Activated CD4-positive, alpha-beta T cell treated with anti-CD3 and anti-CD28 coated beads, Interleukin-2, Interleukin-4, amounts not matched to agents 100 ng/mL and 50 ng/mL, durations not matched to agents 16 hours and 8 hours (primary cell): ENCODE data around the gene TPST2.
"Not testable (repeated sequence)": the region's sequence is repeated elsewhere in the genome, so short reads cannot be mapped to it uniquely, and the experiment has no call there.

Experiments used
- DNase-seq: peaks from one replicate; pipeline ENCODE4 v3.0.0-alpha.2; 2020; ENCODE audit warnings: low spot score

Gene TPST2

DNA sequence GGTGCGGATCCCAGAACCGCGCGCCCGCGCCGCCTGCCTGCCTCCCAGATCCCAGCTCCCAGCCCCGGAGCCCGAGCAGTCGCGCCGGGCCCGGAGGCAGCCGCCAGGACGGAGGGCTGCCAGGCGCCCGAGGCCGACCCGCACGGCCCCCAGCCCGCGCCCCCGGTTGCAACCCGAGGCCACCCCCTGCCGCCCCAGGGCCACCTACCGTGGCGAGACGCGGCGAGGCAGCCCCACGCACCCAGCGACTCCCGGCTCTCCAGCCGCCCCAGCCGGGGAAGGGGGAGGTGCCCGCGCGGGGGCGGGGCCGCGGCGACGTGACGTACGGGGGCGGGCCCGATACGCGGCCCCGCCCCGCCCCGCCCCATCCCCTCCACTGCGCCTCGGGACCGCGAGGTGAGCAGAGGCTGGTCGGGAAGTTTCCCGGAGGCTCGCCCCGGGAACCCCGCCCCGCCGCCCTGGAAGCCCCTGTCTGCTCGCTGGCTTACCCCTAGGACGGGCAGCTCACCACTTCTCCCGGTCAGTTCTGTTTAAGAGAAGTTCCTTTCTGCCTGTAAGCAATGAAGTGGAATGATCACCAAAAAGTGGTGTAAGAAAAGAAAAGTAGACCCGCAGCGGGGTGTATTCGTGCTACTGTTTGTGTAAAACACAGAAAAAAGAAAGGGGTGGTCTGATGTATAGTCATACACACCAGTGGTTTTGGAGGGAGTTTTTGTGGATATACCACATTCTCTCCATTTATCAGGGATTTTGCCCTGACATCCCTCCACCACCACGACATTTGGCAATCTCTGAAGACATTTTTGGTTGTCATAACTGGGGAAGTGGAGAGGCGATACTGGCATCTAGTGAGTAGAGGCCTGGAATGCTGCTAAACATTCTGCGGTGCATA, at the start of gene TPST2:
TSS of gene TPST2 (minus strand) at position 288 of the 892 bp plus-strand sequence. CDS start 48,502 bp downstream, outside the sequence.
- peak; percentile 72 for DNase-seq

DNA sequence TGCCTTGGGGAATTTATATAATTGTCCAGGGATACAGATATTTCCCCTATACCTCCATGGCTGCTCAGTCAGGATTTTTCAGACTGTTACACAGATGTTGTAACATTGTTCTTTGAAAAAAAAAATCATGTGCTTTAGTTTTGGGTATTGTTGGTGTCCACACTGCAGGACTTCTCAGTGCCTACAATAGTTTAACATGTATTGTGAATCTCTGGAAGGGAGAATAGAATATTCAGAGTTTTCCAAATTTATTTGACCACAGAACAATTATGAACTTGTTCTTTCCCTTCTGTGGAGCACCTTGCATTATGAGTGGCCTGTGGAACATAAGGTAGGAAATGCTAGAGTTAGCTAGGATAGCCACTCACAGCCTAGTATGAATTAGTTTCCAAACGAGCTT, 46.4 kb upstream of the TPST2 start:
- DNase-seq, result no peak

DNA sequence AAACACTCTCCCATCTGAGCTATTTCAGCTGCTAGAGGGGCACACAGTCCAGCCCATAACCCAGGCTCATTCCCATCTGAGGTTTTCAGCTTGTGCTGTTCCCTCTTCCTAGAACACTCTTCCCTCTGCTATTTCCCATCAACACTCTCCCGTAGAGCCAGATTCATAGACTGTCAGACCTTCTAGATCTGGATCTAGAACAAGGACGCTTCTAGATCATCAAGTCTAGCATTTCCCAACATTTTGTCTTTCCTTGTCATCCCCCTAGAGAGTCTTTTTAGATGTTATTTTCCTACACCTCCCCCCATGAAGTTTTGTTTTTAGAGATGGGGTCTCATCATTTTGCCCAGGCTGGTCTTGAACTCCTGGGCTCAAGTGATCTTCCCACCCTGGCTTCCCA, 45.2 kb upstream of the TPST2 start:
- no peak for DNase-seq

DNA sequence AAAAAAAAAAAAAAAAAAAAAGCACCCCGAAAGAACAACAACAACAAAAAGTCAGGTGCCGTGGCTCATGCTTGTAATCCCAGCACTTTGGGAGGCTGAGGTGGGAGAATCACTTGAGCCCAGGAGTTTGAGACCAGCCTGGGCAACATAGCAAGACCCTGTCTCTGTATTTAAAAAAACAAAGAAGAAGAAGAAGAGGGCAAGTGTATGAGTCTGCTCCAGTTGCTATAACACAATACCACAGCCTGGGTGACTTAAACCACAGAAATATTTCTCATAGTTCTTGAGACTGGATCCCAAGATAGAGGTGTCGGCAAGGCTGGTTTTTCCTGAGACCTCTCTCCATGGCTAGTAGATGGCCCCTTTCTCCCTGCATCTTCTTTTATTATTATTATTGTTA, 44.3 kb upstream of the TPST2 start:
- DNase-seq, result no peak

DNA sequence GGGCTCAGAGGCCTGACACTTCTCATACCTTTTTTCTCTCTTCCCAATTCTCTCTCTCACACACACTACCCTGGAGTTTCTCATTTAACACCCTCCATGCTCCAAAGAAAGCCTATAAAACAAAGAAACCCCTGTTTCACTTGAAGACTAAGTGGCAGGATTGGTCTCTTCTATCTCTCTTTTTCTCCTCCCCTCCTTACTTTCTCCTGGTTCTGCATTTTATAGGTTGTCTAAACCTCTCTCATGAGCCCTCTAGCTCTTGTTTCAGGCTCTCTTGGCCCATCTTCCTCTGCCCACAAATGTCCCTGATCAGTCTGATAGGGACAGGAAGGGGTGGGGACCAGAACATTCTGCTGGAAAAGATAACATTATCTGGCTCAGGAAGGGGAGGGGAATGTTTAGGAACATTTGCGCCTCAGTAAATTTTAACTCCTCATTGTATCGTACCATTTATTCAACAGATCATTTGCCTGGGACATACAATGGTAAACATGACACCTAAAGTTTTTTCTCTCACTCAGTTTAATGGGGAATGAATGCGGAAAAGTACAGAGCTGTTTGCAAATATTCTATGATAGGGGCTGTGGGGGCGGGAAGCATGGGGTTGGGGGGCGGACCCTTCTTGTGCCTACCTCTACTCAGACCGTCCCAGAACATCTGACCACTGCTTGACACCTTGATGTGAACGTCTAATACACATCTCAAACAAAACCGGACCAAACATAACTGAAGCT, 42.7 kb upstream of the TPST2 start:
- DNase-seq, result no peak

DNA sequence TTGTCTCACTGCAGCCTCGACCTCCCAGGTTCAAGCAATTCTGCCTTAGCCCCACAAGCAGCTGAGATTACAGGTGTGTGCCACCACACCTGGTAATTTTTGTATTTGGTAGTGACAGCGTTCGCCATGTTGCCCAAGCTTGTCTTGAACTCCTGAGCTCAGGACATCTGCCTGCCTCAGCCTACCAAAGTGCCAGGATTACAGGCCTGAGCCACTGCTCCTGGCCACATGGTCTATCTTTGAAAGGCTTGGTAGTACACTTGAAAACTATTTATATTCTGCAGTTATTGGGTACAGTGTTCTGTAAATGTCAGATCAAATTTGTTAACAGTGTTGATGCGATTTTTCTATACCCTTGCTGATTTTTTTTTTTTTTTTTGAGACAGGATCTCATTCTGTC, 41.4 kb upstream of the TPST2 start:
- no peak for DNase-seq

DNA sequence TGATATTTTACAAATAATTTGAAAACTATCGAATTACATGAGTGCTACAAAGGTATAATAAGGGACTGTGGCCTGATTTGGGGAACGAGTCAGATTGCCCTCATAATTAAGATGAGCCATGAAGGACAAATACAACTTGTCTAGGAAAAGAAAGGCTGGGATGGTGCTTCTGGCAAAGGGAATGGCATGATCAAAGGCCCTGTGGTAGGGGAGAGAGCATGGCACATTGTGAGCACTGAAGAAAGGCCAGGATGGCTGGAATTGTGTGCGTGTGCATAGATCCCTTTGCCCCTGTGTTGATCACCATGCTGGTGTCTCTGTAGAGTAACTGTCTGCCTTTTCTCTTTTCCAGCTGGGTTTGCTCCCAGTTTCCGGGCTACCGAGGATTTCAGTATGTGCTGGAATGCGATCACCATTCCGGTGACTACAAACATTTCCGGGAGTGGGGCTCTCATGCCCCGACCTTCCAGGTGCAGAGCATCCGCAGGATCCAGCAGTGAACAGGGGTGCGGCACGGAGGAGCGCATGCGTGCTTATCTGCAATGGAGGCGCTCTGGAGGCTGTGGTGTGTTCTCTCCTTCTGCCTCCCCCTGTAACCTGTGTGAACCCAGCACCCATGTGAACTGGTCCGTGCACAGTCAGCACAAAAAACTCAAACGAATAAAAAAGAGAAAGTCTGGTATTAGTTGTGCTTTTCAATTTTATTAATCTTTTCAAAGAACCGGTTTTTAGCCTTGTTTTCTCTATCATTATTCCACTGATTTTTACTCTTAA, 40.2 kb upstream of the TPST2 start:
- DNase-seq, result no peak

DNA sequence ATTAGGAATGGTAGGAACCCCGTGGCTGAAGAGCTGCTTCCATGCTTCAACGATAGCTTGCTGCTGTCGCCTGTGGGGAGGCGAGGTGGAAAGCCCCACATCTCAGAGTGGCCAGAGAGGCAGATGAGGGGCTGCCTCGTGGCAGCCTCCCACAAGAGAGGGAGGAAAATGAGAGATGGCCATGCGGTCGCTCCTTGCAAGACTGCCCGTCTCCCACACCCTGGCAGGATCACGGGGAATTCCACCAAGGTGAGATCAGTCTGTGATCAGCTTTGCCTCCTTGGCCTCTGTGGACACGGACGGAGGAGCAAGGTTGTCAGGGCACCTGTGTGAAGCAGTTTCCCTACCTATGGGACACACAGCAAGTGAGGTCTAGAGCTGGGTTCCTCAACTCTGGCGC, 34.9 kb upstream of the TPST2 start:
- no peak for DNase-seq

DNA sequence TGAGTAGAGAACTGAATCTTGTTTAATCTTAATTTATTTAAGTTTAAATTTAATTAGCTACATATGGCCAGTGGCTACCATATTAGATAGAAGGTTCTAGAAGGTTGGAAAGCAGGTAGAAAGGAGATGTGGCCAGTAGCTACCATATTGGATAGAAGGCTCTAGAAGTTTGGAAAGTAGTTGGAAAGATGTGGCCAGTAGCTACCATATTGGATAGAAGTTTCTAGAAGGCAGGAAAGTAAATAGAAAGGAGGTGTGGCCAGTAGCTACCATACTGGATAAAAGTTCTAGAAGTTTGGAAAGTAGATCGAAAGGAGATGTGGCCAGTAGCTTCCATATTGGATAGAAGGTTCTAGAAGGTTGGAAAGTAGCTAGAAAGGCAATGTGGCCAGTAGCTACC, 34.1 kb upstream of the TPST2 start:
- DNase-seq, result no peak

DNA sequence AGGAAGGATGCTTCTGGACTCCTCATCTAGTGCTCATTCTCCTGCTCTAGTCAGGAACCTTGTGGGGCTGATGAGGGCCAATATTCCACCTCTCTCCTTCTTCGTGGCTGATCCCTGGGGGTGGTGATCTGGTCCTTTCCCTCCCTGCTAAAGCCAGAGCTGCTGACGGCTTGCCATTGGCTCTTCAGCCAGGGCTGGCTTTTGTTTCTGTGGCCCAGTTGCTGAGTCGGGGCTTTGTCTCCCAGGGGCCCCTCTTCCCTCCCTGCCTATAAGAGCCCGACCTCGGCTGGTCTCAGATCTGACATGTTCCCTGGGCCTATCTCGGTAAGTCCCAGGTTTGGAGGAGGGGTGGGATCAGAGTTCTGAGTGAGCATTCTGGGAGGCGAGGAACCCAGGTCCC, 31.7 kb upstream of the TPST2 start, which contains the start of gene CRYBA4:
TSS of gene CRYBA4 (plus strand) at position 301 of the 400 bp plus-strand sequence. CDS start 634 bp downstream, outside the sequence.
- DNase-seq, result no peak

DNA sequence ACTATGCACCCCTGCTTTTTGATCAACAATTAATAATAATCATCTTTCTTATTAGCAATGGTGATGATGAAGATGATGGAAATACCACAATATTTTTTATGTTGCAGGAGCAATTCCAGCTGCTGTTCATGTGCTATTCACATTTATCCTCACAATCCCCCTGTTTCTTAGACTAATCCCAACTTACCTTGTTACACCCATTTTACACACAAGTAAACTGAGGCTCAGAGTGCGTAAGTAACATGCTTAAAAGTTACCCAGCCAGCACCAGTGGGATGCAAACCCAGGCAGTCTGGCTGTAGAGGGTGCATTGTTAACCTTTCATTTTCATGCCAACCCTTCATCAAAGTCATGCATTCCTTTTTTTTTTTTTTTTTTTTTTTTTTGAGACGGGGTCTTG, 30.3 kb upstream of the TPST2 start:
- no peak for DNase-seq

DNA sequence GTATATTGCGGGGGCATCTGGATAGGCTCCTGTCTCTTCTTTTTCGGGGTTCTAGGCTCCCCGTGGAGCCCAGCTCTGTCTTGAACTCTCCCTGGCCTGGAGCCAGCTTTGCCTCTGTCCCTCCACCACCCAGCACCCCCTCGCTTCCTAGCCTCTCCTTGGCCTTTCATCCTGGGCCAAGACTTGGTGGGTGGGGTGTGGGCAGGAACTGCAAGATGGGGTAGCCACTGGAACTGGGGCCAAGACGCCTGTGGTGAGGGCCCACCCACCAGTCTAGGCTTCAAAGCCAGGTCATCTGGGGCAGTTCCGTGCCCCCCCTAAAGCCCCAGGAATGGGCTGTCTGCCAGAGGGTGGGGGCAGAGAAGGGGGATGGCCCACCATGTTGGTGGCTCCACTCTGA, 29.6 kb upstream of the TPST2 start:
- no peak for DNase-seq

DNA sequence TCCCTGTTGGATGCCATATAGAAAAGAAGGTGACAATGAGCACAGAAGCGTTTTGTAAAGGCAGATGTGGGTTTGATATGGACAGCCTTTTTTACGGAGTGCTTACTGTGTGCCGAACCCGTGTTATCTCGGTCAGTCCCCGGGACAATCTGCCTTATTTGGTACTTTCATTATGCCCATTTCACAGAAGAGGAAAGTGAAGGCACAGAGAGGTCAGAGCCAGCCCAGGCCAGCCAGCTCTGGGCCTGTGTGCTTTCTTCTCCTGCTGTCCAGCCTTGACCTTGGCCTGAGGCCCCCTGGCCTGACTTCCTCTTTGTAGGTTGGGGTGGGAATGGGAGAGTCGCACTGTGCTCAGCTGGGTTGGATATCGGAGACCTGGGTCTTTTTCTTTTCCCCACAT, 28.5 kb upstream of the TPST2 start:
- no peak for DNase-seq

DNA sequence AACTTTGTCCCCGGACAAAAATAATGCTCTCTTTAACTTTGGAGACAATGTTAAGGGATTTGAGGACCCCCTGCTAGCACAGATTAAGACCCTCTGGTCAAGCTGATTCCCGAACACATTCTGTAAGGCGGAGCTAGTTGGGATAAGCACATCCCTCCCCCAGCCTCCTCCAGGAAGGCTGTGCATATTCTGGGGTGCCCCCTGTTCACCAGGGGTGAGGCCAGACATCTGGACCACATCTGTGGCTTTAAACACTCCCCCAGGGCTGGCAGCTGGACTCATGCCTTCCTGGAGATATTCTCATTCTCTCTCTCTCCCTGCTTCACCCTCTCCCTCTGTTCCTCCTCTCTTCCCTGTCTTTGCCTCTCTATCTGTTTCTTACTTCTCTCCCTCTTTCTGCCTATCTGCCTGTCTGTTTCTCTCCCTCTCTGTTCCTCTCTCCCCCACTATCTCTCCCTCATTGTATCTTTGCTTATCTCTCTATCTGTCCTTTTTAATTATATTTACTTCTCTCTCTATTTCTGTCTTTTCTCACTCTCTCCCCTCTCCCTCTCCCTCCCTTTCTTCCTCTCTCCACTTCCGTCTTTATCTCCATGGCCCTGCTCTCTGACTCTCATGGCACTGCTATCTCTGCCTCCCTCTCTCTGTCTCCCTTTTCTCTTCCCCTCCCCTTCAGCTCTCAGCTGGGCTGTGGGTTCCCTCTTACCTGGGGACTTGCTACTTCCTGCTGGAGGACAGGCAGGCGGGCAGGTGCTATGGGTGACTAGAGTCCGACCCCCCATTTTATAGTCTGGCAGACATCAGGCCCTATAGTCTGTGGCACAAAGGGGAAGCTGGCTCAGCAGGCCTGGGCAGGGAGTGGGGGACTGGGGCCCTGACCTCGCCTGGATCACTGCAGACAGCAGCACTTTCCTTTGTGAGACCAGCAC, 27.6 kb upstream of the TPST2 start, which contains the start of gene CRYBB1:
TSS of gene CRYBB1 (minus strand) at position 757 of the 929 bp plus-strand sequence. CDS start 1,708 bp downstream, outside the sequence.
- no peak for DNase-seq

DNA sequence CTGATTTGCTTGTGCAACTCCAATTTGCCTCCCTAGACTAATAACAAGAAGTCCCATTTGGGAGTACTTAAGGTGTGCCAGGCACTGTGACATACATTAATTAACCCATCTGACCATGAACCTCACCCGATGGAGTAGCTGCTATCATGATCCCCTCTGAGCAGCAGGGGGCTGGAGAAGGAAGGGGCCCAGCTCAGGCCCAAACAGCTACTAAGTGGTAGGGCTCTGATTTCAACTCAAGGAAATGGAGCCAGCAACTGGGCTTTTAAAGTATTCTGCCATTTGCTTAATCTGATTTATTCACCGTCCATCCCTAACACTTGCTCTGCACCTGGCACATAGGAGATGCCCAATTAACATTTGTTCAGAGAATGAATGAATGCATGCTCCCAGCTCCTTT, 26.7 kb upstream of the TPST2 start:
- DNase-seq, result no peak

DNA sequence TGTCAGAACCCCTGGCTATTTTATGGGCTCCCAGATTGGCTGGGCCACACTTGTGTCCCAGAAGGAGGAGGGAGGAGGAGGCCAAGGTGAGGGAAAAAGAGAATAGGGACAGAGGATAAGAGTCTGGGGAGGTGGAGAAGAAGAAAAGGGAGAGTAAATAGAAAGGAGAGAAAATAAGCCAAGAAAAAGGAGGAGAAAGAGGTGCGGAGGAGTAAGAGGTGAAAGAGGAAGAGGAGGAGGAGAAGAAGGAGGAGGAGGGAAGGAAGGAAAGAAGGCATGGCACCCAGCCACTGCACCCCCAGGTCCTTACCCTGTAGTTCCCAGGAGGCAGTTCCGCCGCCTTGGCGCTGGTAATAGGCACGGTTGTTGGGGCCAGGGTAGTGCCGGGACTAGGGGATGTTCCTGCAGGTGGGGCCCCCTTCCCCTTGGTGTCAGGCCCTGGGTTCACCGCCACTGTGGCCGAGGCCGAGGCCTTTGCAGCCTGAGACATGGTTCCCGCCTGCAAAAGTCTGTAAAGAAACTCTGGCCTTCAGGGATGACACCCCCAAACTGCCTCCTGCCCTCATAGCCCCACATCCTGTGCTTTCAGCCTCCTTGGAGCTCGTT, 26.0 kb upstream of the TPST2 start:
- DNase-seq, result no peak

DNA sequence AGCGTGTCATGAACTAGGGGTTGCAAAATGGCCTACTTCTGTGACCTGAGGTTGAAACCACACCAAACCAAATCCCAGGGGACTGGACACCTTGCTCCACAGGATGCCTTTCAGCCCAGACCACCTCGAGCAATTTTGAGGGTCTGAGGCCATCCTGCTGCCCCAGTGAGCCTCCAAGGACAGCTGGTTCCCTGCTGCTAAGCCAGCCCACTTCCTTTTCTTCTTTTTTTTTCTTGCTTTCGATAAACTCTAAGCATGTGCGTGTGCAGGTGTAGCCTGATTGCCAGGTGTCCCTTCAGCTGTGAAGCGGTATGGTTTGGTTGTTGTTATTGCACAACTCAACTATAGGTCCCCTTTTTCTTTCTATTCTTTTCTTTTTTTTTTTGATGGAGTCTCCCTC, 25.2 kb upstream of the TPST2 start:
- no peak for DNase-seq

DNA sequence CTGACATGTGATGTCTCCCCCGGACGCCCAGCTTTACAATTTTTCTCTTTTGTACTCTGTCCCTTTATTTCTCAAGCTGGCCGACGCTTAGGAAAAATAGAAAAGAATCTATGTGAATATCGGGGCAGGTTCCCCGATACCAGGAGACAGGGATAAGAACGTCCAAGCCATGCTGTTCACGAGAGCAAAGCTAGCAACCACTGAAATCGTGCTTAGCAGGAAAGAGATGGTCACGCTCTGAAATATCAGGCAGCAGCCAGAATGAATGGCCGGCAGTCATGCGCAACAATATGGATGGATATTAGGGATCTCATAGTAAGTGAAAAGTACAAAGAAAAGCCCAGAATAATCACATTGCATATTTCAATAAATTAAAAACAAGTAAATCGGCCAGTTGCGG, 24.4 kb upstream of the TPST2 start:
- DNase-seq, result no peak

DNA sequence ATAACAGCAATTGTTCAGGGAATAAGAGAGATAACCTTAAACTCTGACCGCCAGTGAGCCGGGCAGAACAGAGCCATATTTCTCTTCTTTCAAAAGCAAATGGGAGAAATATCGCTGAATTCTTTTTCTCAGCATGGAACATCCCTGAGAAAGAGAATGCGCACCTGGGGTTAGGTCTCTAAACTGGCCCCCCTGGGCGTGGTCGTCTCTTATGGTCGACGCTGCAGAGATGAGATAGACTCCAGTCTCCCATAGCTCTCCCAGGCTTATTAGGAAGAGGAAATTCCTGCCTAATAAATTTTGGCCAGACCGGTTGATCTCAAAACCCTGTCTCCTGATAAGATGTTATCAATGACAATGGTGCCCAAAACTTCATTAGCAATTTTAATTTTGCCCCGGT, 23.8 kb upstream of the TPST2 start:
- DNase-seq, result not testable (repeated sequence)

DNA sequence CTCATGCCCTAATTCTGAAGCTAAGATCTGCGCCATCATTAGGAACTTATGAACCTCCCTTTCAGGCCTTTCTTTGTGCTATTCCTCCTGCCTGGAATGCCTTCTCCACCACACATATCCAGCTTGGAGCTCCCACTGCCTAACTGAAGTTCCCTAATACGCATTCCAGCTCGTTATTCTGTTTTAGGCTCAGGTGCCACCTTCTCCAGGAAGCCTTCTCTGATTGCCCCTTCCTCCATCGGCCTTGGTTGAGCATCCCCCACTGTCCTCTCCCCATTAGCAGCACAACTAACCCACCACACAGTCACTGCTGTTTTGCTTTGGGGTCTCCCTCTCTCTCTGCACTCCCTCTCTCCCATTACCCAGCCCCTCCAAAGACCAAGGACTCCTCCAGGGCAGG, 22.7 kb upstream of the TPST2 start:
- DNase-seq, result no peak

DNA sequence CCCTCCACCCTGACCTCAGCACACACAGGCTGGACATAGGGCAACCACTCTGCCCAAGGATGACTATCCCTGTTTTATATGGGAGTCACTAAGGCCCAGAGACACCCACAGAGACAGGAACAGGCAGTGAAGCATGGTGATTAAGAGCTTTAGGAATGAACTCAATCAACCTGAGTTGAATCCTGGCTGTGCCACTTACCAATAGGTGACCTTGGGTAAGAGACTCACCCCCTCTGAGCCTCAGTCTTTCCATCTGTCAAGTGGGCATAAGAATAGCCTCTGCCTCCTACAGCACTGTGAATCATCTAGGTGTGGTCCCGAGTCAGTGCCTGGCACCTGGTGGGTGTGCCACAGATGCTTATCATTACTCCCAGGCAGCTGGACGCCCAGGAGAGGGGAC, 21.1 kb upstream of the TPST2 start:
- DNase-seq, result no peak
